ENCODE data around the gene NOVA2. TPM values are rescaled to one million over a fixed set of nuclear protein-coding genes. Genes with fewer than 3 reads are reported as not detected.

The NOVA2 gene
- polyA plus RNA-seq, 3 donors, result not detected

DNA sequence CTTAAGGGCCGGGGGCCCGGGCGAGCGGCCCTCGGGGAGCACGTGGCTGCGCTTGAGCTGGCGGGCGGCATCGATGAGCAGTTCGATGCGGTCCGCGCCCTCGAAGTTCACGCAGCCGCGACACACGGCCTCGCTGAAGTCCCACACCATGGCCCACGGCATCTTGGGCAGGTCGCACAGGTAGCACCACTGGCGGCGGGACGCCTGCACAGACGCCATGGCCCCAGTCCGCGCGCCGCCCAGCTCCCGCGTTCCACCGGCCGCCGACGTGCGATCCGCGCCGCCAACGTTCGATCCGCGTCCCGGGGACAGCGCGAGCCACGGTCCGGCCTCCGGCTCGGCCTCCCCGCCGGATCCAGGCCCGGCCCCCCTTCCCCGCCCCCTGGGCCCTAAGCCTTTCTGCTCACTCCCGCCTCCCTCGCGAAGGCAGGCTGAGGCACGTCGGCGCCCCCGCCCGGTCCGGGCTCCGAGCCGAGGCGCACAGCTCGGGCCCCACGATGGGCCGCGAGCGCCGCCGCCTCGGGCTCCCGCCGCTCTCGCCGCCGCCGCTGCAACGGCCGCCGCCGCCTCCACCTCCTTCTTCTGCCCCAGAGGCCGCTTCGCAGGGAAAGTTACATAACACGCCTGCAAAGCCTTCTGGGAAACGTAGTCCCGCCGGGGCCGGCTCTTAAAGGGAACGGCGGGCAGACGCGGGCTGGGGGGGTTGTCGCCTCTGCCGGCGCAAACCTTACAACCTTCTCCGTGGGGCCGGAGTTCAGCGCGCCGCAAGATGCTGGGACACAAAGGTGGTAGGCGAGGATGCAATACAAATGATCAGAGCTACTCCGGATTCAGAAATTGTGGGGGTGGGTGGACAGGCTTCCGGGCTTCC is 87.9 kb downstream of the NOVA2 start, which contains the start of gene IRF2BP1:
Gene IRF2BP1 (minus strand): TSS at position 586 of the 871 bp plus-strand sequence. CDS start 367 bp downstream, at position 219.
- H4K20me1 ChIP-seq (ENCODE audit: insufficient read depth, low read length), result peaks cover 29% of the 10 kb centered on the region
- peak within 1 kb of the TSS; percentile 63 to 89 (median 83) for H3K4me3 ChIP-seq (replicated peaks in 1 of 3; ENCODE audit: low read depth in 2 of 3, low read length in 3 of 3)
- Mint-ChIP-seq H3K27me3 (ENCODE audit: low read depth in 3 of 3) (peaks cover 3 to 9% (median 4%) of the 10 kb centered on the region in 3 donors), H3K4me1 (peaks cover 19% of the 10 kb centered on the region), H3K27ac (peak within 1 kb of the TSS; percentile 96 to 99 (median 97)), H3K4me3 (peak within 1 kb of the TSS; percentile 96 to 98), H3K36me3 (peaks cover 5 to 9% of the 10 kb centered on the region in 2 donors), H3K9me3 (peaks cover 0 to 3% (median 0%) of the 10 kb centered on the region in 7 donors)
- H3K4me2 ChIP-seq (replicated peaks; ENCODE audit: extremely low read depth, low read length, poor library complexity, severe bottlenecking), result peak within 1 kb of the TSS; percentile 100
- H3K4me1 ChIP-seq (ENCODE audit: control insufficient read depth in 1 of 2, insufficient read depth in 2 of 2, low read length in 2 of 2), result peaks cover 30 to 42% of the 10 kb centered on the region in 2 donors
- peak within 1 kb of the TSS; percentile 99 for H2AFZ ChIP-seq (ENCODE audit: insufficient read depth, low read depth, low read length, poor library complexity, severe bottlenecking)
- peaks cover 0 to 13% of the 10 kb centered on the region in 2 donors for H3K27me3 ChIP-seq (ENCODE audit: control insufficient read depth in 2 of 2, insufficient read depth in 2 of 2, low read length in 2 of 2)
- H3K9ac ChIP-seq (ENCODE audit: insufficient read depth, low read length, poor library complexity, severe bottlenecking), result peak within 1 kb of the TSS; percentile 78
- under 1% methylated on average over 104 of the region's 107 CpGs for WGBS (ENCODE audit: insufficient coverage)
- TF ChIP-seq, protein P1, sequence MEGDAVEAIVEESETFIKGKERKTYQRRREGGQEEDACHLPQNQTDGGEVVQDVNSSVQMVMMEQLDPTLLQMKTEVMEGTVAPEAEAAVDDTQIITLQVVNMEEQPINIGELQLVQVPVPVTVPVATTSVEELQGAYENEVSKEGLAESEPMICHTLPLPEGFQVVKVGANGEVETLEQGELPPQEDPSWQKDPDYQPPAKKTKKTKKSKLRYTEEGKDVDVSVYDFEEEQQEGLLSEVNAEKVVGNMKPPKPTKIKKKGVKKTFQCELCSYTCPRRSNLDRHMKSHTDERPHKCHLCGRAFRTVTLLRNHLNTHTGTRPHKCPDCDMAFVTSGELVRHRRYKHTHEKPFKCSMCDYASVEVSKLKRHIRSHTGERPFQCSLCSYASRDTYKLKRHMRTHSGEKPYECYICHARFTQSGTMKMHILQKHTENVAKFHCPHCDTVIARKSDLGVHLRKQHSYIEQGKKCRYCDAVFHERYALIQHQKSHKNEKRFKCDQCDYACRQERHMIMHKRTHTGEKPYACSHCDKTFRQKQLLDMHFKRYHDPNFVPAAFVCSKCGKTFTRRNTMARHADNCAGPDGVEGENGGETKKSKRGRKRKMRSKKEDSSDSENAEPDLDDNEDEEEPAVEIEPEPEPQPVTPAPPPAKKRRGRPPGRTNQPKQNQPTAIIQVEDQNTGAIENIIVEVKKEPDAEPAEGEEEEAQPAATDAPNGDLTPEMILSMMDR (IDR thresholded peaks at IDR 0.05), result peak; percentile 11
- peak within 1 kb of the TSS; percentile 89 to 94 for H3K27ac ChIP-seq (ENCODE audit: low read depth in 1 of 2, low read length in 2 of 2)
- DNase-seq, result peak; percentile 85 to 89 (median 87)
- intact Hi-C loops (cut with micrococcal nuclease), result loop anchor here (1.0 to 5.0 kb wide), 3 partner anchors 17 to 153 kb away; partner anchors contain the start of genes SYMPK (in 2 of the 2), FBXO46 (in 1 of the 2), MEIOSIN (in 1 of the 2) and MYPOP (in 1 of the 2)
- H3K79me2 ChIP-seq (ENCODE audit: insufficient read depth, low read length), result peaks cover 13% of the 10 kb centered on the region
- H3K36me3 ChIP-seq (replicated peaks in 1 of 2; ENCODE audit: control insufficient read depth in 1 of 2, insufficient read depth in 2 of 2, low read length in 2 of 2), result peaks cover 6% of the 10 kb centered on the region in 2 donors
- no peaks in the 10 kb centered on the region for H3K9me3 ChIP-seq (replicated peaks in 1 of 2; ENCODE audit: control insufficient read depth in 1 of 2, insufficient read depth in 1 of 2, low read length in 2 of 2)

All from CD14-positive monocyte (primary cell).